Skin epidermis (tissue), 12 donors: ENCODE data around the gene TTC28.

Experiments used
- H3K27ac ChIP-seq, 21 experiments: fragments of 200-600 bp; sonication (generic) in 11 of 21; one replicate each; pipeline ENCODE4 v1.5.0; 2020; ENCODE audit warnings: mild to moderate bottlenecking in 3 of 21, inconsistent platforms in 2 of 21, moderate library complexity in 2 of 21
- H3K4me3 ChIP-seq, 7 experiments: fragments of 200-600 bp; sonication (generic) in 2 of 7; one replicate each; pipeline ENCODE4 v1.5.0; 2020; ENCODE audit warnings: inconsistent platforms in 2 of 7, mild to moderate bottlenecking in 2 of 7, moderate library complexity in 1 of 7

TTC28 gene

DNA sequence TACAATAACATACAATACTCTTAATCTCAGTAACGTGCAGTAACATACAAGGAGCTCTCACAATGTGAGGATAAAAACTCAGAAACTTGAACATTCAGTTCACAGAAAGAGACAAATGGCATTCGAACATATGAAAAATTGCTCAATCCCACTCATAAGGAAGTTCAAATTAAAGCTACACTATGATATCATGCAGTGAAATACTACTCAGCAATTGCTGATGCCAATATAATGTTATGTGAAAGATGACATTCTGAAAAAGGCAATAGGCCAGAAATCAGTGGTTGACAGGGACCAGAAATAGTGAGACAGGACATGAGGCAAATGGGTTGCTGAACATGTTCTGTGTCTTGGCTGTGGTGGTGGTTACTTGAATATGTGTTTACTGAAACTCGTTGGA lies 726.9 kb downstream of the TTC28 start:
- H3K27ac ChIP-seq, result no peak overlapping the region
- H3K4me3 ChIP-seq, result no peak overlapping the region

DNA sequence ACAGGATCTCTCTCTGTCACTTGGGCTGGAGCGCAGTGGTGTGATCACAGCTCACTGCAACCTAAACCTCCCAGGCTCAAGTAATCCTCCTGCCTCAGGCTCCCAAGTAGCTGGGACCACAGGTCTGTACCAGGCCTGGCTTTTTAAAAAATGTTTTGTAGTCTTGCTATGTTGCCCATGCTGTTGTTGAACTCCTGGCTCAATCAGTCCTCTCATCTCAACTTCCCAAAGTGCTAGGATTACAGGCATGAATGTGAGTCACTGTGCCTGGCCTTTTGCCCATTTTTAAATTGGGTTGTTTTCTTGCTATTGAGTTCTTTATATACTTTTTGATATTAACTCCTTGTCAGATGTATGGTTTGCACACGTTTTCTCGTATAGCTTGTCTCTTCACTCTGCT lies 727.5 kb downstream of the TTC28 start:
- H3K27ac ChIP-seq, result no peak overlapping the region
- H3K4me3 ChIP-seq, result no peak overlapping the region

DNA sequence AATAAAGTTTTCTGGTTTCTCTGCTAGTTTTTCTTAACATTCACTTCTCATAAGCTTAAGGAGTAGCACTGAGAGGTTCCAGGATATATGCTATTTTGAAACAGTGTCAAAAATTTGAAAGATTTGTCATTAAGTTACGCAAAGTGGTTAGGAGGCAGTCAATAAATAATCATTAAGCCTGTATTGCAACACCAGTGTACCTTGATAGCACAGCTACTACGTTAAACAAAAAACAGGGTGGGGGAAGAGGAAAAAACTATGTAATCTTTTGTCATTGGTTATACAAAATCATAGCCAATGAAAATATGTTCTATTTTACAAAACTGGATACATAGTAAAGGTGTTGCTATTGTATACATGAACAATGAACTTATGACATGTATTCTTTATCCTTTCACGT lies 730.2 kb downstream of the TTC28 start:
- no peak overlapping the region for H3K27ac ChIP-seq
- no peak overlapping the region for H3K4me3 ChIP-seq

DNA sequence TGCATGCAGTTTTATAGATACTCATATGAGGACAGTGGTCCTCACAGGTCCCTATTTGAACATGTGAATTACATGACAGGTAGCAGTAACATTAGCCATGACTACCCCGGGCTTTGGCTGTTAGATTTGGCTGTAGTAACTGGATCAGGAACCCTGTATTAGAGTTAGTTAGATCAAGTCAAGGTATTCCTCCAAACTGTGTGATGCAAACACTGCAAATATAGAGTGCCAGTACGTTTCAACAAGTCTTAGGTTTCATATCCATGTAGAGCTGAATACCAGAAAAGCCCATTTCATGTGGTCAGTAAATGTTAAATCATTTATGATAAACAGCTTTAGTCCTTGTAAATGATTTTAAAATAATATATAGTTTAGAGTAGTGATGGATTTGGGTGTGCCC lies 731.1 kb downstream of the TTC28 start:
- no peak overlapping the region for H3K4me3 ChIP-seq
- no peak overlapping the region for H3K27ac ChIP-seq

DNA sequence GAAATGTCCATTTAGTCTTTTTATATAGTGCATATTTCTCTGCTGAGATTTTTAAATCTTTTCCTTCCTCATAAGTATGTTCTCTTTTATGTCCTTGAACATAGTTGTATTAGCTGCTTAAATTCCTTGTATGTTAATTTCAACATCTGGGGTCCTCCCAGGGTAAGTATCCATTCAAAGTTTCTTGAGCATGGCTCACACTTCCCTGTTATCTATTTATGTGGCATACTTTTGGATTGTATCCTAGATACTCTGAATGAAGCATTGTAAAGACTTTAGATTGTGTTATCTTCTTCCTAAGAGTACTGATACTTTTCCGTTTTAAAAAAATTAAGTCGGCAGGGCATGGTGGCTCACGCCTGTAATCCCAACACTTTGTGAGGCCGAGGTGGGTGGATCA lies 732.2 kb downstream of the TTC28 start:
- H3K4me3 ChIP-seq, result no peak overlapping the region
- H3K27ac ChIP-seq, result no peak overlapping the region

DNA sequence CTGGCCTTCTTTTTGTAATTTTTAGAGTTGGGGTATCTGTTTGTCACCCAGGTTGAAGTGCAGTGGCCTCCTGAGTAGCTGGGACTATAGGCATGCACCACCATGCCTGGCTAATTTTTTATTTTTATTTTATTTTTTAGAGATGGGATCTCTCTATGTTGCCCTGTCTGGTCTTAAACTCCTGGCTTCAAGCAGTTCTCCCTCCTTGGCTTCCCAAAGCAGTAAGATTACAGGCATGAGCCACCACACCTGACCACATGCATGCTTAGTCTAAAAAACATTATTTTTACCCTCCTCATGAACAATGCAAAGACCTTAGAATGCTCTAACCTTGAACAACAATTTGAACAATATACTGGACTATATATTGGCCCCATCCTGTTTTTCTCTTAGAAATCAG lies 738.5 kb downstream of the TTC28 start:
- H3K4me3 ChIP-seq, result no peak overlapping the region
- H3K27ac ChIP-seq, result no peak overlapping the region

DNA sequence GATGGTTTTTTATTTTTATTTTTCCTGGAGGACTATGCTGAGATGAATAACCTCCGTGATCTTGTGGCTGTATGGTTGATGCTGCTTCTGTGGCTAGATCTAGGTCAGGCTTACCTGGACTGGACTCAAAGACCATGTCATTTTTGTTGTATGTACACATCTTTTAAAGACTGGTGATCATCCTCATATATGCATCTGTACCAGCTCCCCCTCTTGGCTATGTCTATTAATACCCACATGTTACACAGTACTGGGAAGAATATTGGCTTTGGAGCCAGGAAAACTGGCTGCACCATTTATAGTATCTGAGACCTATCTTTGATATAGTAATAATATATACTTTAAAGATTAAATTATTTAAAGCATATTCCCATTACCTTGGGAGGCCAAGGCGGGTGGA lies 742.2 kb downstream of the TTC28 start:
- Histone ChIP-seq H3K4me3 (no peak overlapping the region), H3K27ac (no peak overlapping the region)

DNA sequence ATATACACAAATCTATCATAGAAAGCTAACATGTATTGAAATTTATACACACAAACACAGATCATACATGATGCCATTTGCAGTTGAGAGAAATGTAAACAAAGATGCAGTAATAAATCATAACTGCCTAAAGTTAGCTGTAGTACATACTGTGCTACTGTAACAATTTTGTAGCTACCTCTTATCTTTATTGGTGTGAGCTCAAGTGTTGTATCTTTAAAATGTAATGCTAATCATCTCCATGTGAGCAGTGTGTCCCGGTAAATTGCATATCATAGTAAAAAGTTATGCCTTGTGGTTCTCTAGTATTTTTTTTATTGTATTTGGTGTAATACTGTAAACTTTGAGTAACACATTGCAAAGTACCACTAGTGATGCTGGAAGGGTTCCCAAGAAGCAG lies 743.7 kb downstream of the TTC28 start:
- no peak overlapping the region for H3K4me3 ChIP-seq
- H3K27ac ChIP-seq, result no peak overlapping the region

DNA sequence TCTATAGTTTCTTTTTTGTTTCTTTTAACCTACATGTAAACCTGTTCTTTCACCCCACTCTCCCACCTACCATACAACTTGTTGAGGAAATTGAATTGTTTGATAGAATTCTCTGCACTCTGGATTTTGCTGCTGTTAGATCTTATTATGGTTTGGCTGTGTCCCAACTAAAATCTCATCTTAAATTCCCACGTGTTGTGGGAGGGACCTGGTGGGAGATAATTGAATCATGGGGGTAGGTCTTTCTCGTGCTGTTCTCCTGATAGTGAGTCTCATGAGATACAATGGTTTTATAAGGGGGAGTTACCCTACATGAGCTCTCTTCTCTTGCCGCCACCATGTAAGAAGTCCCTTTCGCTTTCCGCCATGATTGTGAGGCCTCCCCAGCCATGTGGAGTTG lies 745.6 kb downstream of the TTC28 start:
- H3K27ac ChIP-seq, result no peak overlapping the region
- no peak overlapping the region for H3K4me3 ChIP-seq

DNA sequence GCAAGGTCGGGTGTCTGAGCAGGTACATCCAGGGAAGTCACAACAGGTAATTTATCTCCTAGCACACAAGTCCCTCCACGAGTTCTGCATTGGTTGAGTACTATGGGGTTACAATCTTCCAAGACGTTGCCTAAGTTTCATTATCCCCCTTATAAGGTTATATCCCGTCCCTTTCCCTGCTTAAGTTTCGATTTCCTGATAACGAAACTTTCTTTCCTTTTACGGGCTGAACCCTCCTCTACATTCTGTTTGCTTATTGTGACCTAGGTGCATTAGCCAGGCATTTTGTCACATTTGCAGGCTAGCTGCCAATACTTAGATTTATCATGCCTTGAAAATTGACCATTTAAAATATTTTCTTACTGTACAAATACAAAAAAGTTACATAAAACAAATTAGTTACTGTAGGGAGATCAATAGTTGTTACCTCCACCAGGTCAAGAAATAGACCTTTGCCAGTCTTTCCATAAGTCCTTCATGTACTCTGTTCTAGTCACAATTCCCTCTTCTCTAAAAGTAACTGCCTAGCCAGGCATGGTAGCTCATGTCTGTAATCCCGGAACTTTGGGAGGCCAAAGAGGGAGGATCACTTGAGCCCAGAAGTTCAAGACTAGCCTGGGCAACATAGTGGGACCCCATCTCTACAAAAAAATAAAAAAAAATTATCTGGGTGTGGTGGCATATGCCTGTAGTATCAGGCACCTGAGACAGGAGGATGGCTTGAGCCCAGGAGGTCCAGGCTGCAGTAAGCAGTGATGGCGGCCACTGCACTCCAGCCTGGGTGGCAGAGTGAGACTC lies 746.3 kb downstream of the TTC28 start:
- H3K4me3 ChIP-seq, result no peak overlapping the region
- no peak overlapping the region for H3K27ac ChIP-seq

DNA sequence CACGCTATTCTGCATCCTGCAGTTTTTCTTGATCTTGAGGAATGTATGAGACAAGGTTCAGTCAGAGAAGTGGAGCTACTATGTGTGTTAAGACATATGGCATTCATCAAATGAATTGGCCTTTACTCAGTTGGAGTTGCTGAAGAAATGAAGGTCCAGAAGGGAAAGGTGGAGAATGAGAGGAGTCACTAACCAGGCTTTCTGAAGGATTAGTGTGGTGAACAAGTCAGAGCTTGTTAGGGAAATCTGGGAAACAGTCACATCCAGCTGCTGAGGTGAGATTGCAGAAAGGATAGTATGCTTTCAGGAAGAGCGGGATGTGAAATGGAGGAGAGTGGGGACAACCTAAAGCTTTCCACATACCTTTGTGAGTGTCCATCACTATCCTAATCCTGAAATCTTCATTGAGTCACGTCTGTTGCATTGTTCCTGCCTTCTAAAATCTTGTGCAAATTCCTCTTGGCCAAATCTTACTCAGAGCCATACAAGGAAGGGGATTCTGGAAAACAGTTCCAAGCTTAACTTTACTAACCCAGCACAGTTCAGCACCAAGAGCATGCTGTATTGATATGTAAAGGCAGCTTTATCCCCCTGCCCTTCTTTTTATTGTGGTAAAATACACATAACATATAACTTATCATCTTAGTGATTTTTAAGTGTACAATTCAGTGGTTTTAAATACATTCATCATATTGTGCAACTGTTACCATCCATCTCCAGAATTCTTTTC lies 749.1 kb downstream of the TTC28 start:
- Histone ChIP-seq H3K4me3 (no peak overlapping the region), H3K27ac (no peak overlapping the region)
